Activated B cell treated with CpG ODN at 0.5 μM for 24 hours (primary cell): ENCODE data around the gene HM13. TPM values are rescaled to one million over a fixed set of nuclear protein-coding genes. Genes with fewer than 3 reads are reported as not detected.

Experiments
- ATAC-seq: fragments of 200-7000 bp; cut with Tn5 transposase; one replicate; pipeline ENCODE4 v1.10.0; 2021; ENCODE audit warnings: low read depth, mild to moderate bottlenecking, moderate library complexity
- CTCF ChIA-PET: fragments of 350-600 bp; sonication (Branson Sonifier 250); formaldehyde crosslinking; loops from one replicate; lab custom pipeline; 2021; ENCODE audit warnings: antibody characterized with exemption; lab: Charles Lee
- POLR2A ChIA-PET: fragments of 350-600 bp; sonication (Branson Sonifier 250); formaldehyde crosslinking; loops from one replicate; lab custom pipeline; 2021; ENCODE audit warnings: antibody characterized with exemption; lab: Charles Lee
- DNase-seq: peaks from one replicate; pipeline ENCODE4 v3.0.0; 2022
- H3K27ac Mint-ChIP-seq: one replicate; pipeline ENCODE4 v1.8.0; 2020; ENCODE audit warnings: mixed read lengths
- H3K27me3 Mint-ChIP-seq: one replicate; pipeline ENCODE4 v1.8.0; 2021; ENCODE audit warnings: mixed read lengths
- H3K36me3 Mint-ChIP-seq: one replicate; pipeline ENCODE4 v1.8.0; 2021; ENCODE audit warnings: low read depth, mixed read lengths
- H3K4me1 Mint-ChIP-seq: one replicate; pipeline ENCODE4 v1.8.0; 2021; ENCODE audit warnings: mixed read lengths
- H3K4me3 Mint-ChIP-seq: one replicate; pipeline ENCODE4 v1.8.0; 2020; ENCODE audit warnings: mild to moderate bottlenecking, mixed read lengths
- H3K9me3 Mint-ChIP-seq: one replicate; pipeline ENCODE4 v1.8.0; 2020; ENCODE audit warnings: mixed read lengths
- CTCF ChIP-seq: fragments of 200-600 bp; IDR thresholded peaks from one replicate; pipeline ENCODE4 v1.8.0; 2022; ENCODE audit warnings: antibody characterized with exemption, mild to moderate bottlenecking
- intact Hi-C: fragments of 100-400 bp; cut with micrococcal nuclease; formaldehyde crosslinking; loops from one replicate; pipeline ENCODE4 v1.15.1; 2024
- total RNA-seq: library from RNA; stranded (reverse); gene quantifications from 2 replicates; pipeline ENCODE4 v1.2.3, GENCODE V29; 2022

The HM13 gene
- total RNA-seq, 1 donor from 2014 or later = 90.9 TPM

- DNase-seq (no peak), ATAC-seq (no peak)
- Mint-ChIP-seq H3K27me3 (peaks cover 4% of the 10 kb centered on the region), H3K9me3 (no peaks in the 10 kb centered on the region), H3K4me3 (no peak overlapping the region), H3K4me1 (peaks cover 12% of the 10 kb centered on the region), H3K27ac (no peak overlapping the region), H3K36me3 (no peaks in the 10 kb centered on the region)
- POLR2A ChIA-PET = no interaction called here
- intact Hi-C loops = no loop called here
- CTCF ChIA-PET = no interaction called here
- TF ChIP-seq CTCF = no peak
These were observed 101.2 kb downstream of the HM13 start for GRCh38 chr20:31615416-31615815.

GRCh38 chr20:31617432-31618104 is 103.3 kb downstream of the HM13 start:
- no peak for TF ChIP-seq CTCF
- POLR2A ChIA-PET = interaction anchor here (0.7 kb wide), 1 partner anchor 81 kb away, joined by 6 read pairs; no protein-coding TSS in a partner anchor

More at GRCh38 chr20:31617432-31618104, 103.3 kb downstream of the HM13 start:
- Mint-ChIP-seq H3K36me3 (no peaks in the 10 kb centered on the region), H3K9me3 (no peaks in the 10 kb centered on the region), H3K4me1 (peaks cover 30% of the 10 kb centered on the region), H3K4me3 (no peak overlapping the region), H3K27me3 (peaks cover 2% of the 10 kb centered on the region), H3K27ac (no peak overlapping the region)
- intact Hi-C loops = no loop called here
- no peak for DNase-seq
- ATAC-seq = no peak
- CTCF ChIA-PET = interaction anchor here (1.2 kb wide), 1 partner anchor 58 kb away, joined by 4 read pairs; no protein-coding TSS in a partner anchor

Other genes starting within 250 kb of the HM13 start
- not detected in 2 replicates for gene DEFB116, start 205.9 kb upstream of the HM13 start, total RNA-seq
- gene DEFB118, start 145.8 kb upstream of the HM13 start, total RNA-seq = not detected in 2 replicates
- not detected in 2 replicates for gene DEFB119, start 123.9 kb upstream of the HM13 start, total RNA-seq
- not detected in 2 replicates for gene DEFB121, start 108.2 kb upstream of the HM13 start, total RNA-seq
- gene DEFB123, start 73.8 kb upstream of the HM13 start, total RNA-seq = not detected in 2 replicates
- not detected in 2 replicates for gene DEFB124, start 39.3 kb upstream of the HM13 start, total RNA-seq
- gene REM1, start 39.2 kb upstream of the HM13 start, total RNA-seq = not detected in 2 replicates
- 0.20 and 0.60 TPM in 2 replicates for gene ID1, start 90.8 kb downstream of the HM13 start, total RNA-seq
- gene COX4I2, start 123.5 kb downstream of the HM13 start, total RNA-seq = not detected in 2 replicates
- gene BCL2L1, start 208.4 kb downstream of the HM13 start, total RNA-seq = 53.4 and 60.4 TPM in 2 replicates
- 2.2 and 2.8 TPM in 2 replicates for gene TPX2, start 224.8 kb downstream of the HM13 start, total RNA-seq